GM23338 (cell line): ENCODE results near the gene LRRC63. TPM values are rescaled to one million over a fixed set of nuclear protein-coding genes. Genes with fewer than 3 reads are reported as not detected.

Experiments
- ATAC-seq: fragments of 200-7000 bp; cut with Tn5 transposase; 3 replicates; pipeline ENCODE4 v1.9.1; 2020
- DNase-seq: peaks from one replicate; pipeline ENCODE4 v3.0.0-alpha.2; 2015; ENCODE audit warnings: low spot score
- H2AFZ ChIP-seq: fragments of 200-600 bp; sonication (generic); 2 replicates; pipeline ENCODE4 v1.8.0; 2016; ENCODE audit warnings: antibody characterized with exemption, mild to moderate bottlenecking, moderate library complexity
- H3F3A ChIP-seq: fragments of 200-600 bp; sonication (generic); replicated peaks from 2 replicates; pipeline ENCODE4 v1.8.0; 2017; ENCODE audit warnings: antibody characterized with exemption, mixed run types, low read depth
- H3K27ac ChIP-seq: fragments of 200-600 bp; sonication (generic); 2 replicates; pipeline ENCODE4 v1.6.1; 2016; ENCODE audit warnings: low read depth
- H3K27me3 ChIP-seq: fragments of 200-600 bp; sonication (generic); 2 replicates; pipeline ENCODE4 v1.8.0; 2016; ENCODE audit warnings: mild to moderate bottlenecking, mixed run types, moderate library complexity; ENCODE audit not compliant: insufficient read depth
- H3K36me3 ChIP-seq: fragments of 200-600 bp; sonication (generic); 2 replicates; pipeline ENCODE4 v1.8.0; 2016; ENCODE audit warnings: mild to moderate bottlenecking; ENCODE audit not compliant: insufficient read depth
- H3K4me1 ChIP-seq: fragments of 200-600 bp; sonication (generic); 2 replicates; pipeline ENCODE4 v1.8.0; 2016; ENCODE audit warnings: mild to moderate bottlenecking, moderate library complexity; ENCODE audit not compliant: insufficient read depth
- H3K4me2 ChIP-seq: fragments of 200-600 bp; sonication (generic); 2 replicates; pipeline ENCODE4 v1.7.1; 2017; ENCODE audit warnings: mixed run types
- H3K4me3 ChIP-seq: fragments of 200-600 bp; sonication (generic); 2 replicates; pipeline ENCODE4 v1.6.1; 2016; ENCODE audit warnings: mixed run types
- H3K79me2 ChIP-seq: fragments of 200-600 bp; sonication (generic); replicated peaks from 2 replicates; pipeline ENCODE4 v1.8.0; 2017; ENCODE audit warnings: mild to moderate bottlenecking; ENCODE audit not compliant: insufficient read depth
- H3K9me2 ChIP-seq: fragments of 200-600 bp; sonication (generic); 2 replicates; pipeline ENCODE4 v1.8.0; 2017; ENCODE audit not compliant: insufficient read depth
- H4K20me1 ChIP-seq: fragments of 200-600 bp; sonication (generic); replicated peaks from 2 replicates; pipeline ENCODE4 v1.8.0; 2017; ENCODE audit warnings: mild to moderate bottlenecking; ENCODE audit not compliant: insufficient read depth
- H3K27ac Mint-ChIP-seq: 2 replicates; pipeline ENCODE4 v1.8.0; 2020; ENCODE audit warnings: inconsistent platforms, mild to moderate bottlenecking, moderate library complexity, mixed read lengths
- H3K27me3 Mint-ChIP-seq: 3 replicates; pipeline ENCODE4 v1.8.0; 2022; ENCODE audit warnings: low read depth, mild to moderate bottlenecking, moderate library complexity, mixed read lengths, inconsistent platforms; ENCODE audit not compliant: insufficient read depth, poor library complexity
- H3K36me3 Mint-ChIP-seq: 3 replicates; pipeline ENCODE4 v1.8.0; 2021; ENCODE audit warnings: low read depth, mild to moderate bottlenecking, inconsistent platforms, moderate library complexity, mixed read lengths
- H3K4me1 Mint-ChIP-seq: 3 replicates; pipeline ENCODE4 v1.8.0; 2020; ENCODE audit warnings: mild to moderate bottlenecking, inconsistent platforms, mixed read lengths
- H3K4me3 Mint-ChIP-seq: 3 replicates; pipeline ENCODE4 v1.8.0; 2021; ENCODE audit warnings: moderate library complexity, mild to moderate bottlenecking, inconsistent platforms, mixed read lengths
- H3K9me3 Mint-ChIP-seq: 3 replicates; pipeline ENCODE4 v1.8.0; 2020; ENCODE audit warnings: moderate library complexity, mild to moderate bottlenecking, inconsistent platforms, mixed read lengths
- CREB1 ChIP-seq: fragments of 250-450 bp; sonication (Bioruptor Pico); IDR thresholded peaks from 2 replicates; pipeline ENCODE4 v1.5.0; 2020; ENCODE audit warnings: low read depth, mild to moderate bottlenecking, moderate library complexity
- EZH2 ChIP-seq: fragments of 200-600 bp; sonication (generic); IDR thresholded peaks from one replicate; pipeline ENCODE4 v1.8.0; 2017; ENCODE audit warnings: antibody characterized with exemption, mild to moderate bottlenecking, low read depth; ENCODE audit not compliant: unreplicated experiment
- EZH2phosphoT487 ChIP-seq: fragments of 200-600 bp; sonication (generic); IDR thresholded peaks from one replicate; pipeline ENCODE4 v1.8.1; 2018; ENCODE audit warnings: antibody characterized with exemption; ENCODE audit not compliant: unreplicated experiment
- JUNB ChIP-seq: IDR thresholded peaks from one replicate; pipeline ENCODE4 v1.6.1; 2016; ENCODE audit warnings: antibody characterized with exemption; ENCODE audit not compliant: unreplicated experiment
- POLR2AphosphoS5 ChIP-seq: IDR thresholded peaks from 2 replicates; pipeline ENCODE4 v1.6.1; 2016; ENCODE audit warnings: antibody characterized with exemption, low read depth
- STAT1 ChIP-seq: IDR thresholded peaks from one replicate; pipeline ENCODE4 v1.6.1; 2016; ENCODE audit warnings: antibody characterized with exemption; ENCODE audit not compliant: unreplicated experiment
- ZNF114 ChIP-seq: fragments of 250-450 bp; sonication (Bioruptor Pico); IDR thresholded peaks from 2 replicates; pipeline ENCODE4 v1.5.0; 2020; ENCODE audit warnings: mild to moderate bottlenecking, moderate library complexity
- ZNF331 ChIP-seq: fragments of 250-450 bp; sonication (Bioruptor Pico); IDR thresholded peaks from 2 replicates; pipeline ENCODE4 v1.5.0; 2020; ENCODE audit warnings: low read depth, mild to moderate bottlenecking, moderate library complexity
- polyA plus RNA-seq: library from polyadenylated mRNA; unstranded; fragments of >200 nt; fragmentation: Nextera tagmentation; extraction: Ambion mirVana; gene quantifications from 2 replicates; pipeline ENCODE4 v1.2.1, GENCODE V29; 2016
- total RNA-seq: library from RNA; depleted of rRNA; stranded (reverse); fragments of >200 nt; shearing (Covaris generic); gene quantifications from 2 replicates; pipeline ENCODE4 v1.2.3, GENCODE V29; 2014
- TF ChIP-seq, protein P1 (sequence below), 2 experiments: fragments of 200-600 bp in 1 of 2; sonication (generic) in 1 of 2; conservative IDR thresholded peaks; 2 replicates each; pipeline versions ENCODE4 v1.5.1 to v1.6.1; 2016 to 2017; ENCODE audit warnings: antibody characterized with exemption in 2 of 2, low read depth in 2 of 2, mild to moderate bottlenecking in 2 of 2, moderate library complexity in 1 of 2
- TF ChIP-seq, protein P2 (sequence below): IDR thresholded peaks from 2 replicates; pipeline ENCODE4 v1.6.1; 2016; ENCODE audit warnings: antibody characterized with exemption
- TF ChIP-seq, protein P3 (sequence below): IDR thresholded peaks from one replicate; pipeline ENCODE4 v1.6.1; 2018; ENCODE audit warnings: antibody characterized with exemption; ENCODE audit not compliant: unreplicated experiment
- TF ChIP-seq, protein P4 (sequence below): fragments of 250-450 bp; sonication (Bioruptor Pico); IDR thresholded peaks from 2 replicates; pipeline ENCODE4 v1.5.0; 2020; ENCODE audit warnings: mild to moderate bottlenecking, moderate library complexity

The LRRC63 gene
- total and polyA plus RNA-seq, 2 experiments from 2014 or later: not detected

DNA sequence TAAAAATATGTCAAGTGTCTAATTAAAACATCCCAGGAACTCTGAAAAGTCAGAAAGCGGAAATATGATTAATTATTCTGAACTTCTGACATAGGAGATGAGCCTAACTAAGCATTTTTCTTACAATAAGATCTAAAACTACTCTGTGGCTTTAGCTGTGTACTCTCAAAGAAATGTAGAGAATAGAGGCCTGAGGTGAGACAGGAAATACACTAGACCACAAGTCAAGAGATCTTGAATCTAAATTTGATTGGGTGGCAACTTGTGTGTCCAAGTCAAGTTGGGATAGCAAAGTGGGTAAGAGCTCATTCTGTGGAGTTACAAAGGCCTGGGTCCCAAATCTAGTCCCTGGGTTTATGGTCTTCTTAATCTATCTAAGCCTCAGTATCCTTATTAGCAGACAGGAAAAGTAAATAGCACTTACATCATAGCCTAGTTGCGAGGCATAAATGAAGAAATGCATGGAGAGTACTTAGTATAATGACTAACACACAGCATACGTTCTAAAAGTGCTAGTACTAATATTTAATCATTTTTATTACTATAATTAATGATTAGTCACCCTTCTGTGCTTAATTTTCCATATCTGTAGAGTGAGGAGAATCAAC lies 9.4 kb upstream of the LRRC63 start:
- Histone ChIP-seq H3K27me3 (no peaks in the 10 kb centered on the region), H2AFZ (no peak overlapping the region), H3K27ac (no peak overlapping the region), H4K20me1 (0 out of 2 replicates have a peak, but pooled peaks cover 3% of the 10 kb centered on the region), H3K4me1 (no peaks in the 10 kb centered on the region), H3K36me3 (no peaks in the 10 kb centered on the region), H3K4me3 (no peak overlapping the region), H3F3A (no peaks in the 10 kb centered on the region), H3K79me2 (no peaks in the 10 kb centered on the region), H3K9me2 (0 out of 2 replicates have a peak, but pooled peaks cover 5% of the 10 kb centered on the region), H3K4me2 (no peak overlapping the region)
- Mint-ChIP-seq H3K4me3 (no peak overlapping the region), H3K27me3 (peaks cover 2% of the 10 kb centered on the region), H3K27ac (no peak overlapping the region), H3K4me1 (0 out of 3 replicates have a peak, but pooled peaks cover under 1% of the 10 kb centered on the region), H3K36me3 (no peaks in the 10 kb centered on the region), H3K9me3 (no peaks in the 10 kb centered on the region)
- TF ChIP-seq POLR2AphosphoS5: no peak
- TF ChIP-seq JUNB: no peak
- TF ChIP-seq ZNF331 (CRISPR knock-in tag): no peak
- TF ChIP-seq CREB1 (CRISPR knock-in tag): no peak
- TF ChIP-seq, protein P1, sequence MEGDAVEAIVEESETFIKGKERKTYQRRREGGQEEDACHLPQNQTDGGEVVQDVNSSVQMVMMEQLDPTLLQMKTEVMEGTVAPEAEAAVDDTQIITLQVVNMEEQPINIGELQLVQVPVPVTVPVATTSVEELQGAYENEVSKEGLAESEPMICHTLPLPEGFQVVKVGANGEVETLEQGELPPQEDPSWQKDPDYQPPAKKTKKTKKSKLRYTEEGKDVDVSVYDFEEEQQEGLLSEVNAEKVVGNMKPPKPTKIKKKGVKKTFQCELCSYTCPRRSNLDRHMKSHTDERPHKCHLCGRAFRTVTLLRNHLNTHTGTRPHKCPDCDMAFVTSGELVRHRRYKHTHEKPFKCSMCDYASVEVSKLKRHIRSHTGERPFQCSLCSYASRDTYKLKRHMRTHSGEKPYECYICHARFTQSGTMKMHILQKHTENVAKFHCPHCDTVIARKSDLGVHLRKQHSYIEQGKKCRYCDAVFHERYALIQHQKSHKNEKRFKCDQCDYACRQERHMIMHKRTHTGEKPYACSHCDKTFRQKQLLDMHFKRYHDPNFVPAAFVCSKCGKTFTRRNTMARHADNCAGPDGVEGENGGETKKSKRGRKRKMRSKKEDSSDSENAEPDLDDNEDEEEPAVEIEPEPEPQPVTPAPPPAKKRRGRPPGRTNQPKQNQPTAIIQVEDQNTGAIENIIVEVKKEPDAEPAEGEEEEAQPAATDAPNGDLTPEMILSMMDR (conservative IDR thresholded peaks at IDR 0.05; ENCODE audit: low read depth in 2 of 2): no peak
- TF ChIP-seq, protein P2, sequence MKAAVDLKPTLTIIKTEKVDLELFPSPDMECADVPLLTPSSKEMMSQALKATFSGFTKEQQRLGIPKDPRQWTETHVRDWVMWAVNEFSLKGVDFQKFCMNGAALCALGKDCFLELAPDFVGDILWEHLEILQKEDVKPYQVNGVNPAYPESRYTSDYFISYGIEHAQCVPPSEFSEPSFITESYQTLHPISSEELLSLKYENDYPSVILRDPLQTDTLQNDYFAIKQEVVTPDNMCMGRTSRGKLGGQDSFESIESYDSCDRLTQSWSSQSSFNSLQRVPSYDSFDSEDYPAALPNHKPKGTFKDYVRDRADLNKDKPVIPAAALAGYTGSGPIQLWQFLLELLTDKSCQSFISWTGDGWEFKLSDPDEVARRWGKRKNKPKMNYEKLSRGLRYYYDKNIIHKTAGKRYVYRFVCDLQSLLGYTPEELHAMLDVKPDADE: no peak
- TF ChIP-seq, protein P3, sequence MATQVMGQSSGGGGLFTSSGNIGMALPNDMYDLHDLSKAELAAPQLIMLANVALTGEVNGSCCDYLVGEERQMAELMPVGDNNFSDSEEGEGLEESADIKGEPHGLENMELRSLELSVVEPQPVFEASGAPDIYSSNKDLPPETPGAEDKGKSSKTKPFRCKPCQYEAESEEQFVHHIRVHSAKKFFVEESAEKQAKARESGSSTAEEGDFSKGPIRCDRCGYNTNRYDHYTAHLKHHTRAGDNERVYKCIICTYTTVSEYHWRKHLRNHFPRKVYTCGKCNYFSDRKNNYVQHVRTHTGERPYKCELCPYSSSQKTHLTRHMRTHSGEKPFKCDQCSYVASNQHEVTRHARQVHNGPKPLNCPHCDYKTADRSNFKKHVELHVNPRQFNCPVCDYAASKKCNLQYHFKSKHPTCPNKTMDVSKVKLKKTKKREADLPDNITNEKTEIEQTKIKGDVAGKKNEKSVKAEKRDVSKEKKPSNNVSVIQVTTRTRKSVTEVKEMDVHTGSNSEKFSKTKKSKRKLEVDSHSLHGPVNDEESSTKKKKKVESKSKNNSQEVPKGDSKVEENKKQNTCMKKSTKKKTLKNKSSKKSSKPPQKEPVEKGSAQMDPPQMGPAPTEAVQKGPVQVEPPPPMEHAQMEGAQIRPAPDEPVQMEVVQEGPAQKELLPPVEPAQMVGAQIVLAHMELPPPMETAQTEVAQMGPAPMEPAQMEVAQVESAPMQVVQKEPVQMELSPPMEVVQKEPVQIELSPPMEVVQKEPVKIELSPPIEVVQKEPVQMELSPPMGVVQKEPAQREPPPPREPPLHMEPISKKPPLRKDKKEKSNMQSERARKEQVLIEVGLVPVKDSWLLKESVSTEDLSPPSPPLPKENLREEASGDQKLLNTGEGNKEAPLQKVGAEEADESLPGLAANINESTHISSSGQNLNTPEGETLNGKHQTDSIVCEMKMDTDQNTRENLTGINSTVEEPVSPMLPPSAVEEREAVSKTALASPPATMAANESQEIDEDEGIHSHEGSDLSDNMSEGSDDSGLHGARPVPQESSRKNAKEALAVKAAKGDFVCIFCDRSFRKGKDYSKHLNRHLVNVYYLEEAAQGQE: no peak
- TF ChIP-seq, protein P4, sequence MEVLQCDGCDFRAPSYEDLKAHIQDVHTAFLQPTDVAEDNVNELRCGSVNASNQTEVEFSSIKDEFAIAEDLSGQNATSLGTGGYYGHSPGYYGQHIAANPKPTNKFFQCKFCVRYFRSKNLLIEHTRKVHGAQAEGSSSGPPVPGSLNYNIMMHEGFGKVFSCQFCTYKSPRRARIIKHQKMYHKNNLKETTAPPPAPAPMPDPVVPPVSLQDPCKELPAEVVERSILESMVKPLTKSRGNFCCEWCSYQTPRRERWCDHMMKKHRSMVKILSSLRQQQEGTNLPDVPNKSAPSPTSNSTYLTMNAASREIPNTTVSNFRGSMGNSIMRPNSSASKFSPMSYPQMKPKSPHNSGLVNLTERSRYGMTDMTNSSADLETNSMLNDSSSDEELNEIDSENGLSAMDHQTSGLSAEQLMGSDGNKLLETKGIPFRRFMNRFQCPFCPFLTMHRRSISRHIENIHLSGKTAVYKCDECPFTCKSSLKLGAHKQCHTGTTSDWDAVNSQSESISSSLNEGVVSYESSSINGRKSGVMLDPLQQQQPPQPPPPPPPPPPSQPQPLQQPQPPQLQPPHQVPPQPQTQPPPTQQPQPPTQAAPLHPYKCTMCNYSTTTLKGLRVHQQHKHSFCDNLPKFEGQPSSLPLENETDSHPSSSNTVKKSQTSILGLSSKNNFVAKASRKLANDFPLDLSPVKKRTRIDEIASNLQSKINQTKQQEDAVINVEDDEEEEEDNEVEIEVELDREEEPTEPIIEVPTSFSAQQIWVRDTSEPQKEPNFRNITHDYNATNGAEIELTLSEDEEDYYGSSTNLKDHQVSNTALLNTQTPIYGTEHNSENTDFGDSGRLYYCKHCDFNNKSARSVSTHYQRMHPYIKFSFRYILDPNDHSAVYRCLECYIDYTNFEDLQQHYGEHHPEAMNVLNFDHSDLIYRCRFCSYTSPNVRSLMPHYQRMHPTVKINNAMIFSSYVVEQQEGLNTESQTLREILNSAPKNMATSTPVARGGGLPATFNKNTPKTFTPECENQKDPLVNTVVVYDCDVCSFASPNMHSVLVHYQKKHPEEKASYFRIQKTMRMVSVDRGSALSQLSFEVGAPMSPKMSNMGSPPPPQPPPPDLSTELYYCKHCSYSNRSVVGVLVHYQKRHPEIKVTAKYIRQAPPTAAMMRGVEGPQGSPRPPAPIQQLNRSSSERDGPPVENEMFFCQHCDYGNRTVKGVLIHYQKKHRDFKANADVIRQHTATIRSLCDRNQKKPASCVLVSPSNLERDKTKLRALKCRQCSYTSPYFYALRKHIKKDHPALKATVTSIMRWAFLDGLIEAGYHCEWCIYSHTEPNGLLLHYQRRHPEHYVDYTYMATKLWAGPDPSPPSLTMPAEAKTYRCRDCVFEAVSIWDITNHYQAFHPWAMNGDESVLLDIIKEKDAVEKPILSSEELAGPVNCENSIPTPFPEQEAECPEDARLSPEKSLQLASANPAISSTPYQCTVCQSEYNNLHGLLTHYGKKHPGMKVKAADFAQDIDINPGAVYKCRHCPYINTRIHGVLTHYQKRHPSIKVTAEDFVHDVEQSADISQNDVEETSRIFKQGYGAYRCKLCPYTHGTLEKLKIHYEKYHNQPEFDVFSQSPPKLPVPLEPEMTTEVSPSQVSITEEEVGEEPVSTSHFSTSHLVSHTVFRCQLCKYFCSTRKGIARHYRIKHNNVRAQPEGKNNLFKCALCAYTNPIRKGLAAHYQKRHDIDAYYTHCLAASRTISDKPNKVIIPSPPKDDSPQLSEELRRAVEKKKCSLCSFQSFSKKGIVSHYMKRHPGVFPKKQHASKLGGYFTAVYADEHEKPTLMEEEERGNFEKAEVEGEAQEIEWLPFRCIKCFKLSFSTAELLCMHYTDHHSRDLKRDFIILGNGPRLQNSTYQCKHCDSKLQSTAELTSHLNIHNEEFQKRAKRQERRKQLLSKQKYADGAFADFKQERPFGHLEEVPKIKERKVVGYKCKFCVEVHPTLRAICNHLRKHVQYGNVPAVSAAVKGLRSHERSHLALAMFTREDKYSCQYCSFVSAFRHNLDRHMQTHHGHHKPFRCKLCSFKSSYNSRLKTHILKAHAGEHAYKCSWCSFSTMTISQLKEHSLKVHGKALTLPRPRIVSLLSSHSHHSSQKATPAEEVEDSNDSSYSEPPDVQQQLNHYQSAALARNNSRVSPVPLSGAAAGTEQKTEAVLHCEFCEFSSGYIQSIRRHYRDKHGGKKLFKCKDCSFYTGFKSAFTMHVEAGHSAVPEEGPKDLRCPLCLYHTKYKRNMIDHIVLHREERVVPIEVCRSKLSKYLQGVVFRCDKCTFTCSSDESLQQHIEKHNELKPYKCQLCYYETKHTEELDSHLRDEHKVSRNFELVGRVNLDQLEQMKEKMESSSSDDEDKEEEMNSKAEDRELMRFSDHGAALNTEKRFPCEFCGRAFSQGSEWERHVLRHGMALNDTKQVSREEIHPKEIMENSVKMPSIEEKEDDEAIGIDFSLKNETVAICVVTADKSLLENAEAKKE (CRISPR knock-in tag): no peak
- TF ChIP-seq EZH2phosphoT487: no peak
- no peak for TF ChIP-seq EZH2
- no peak for TF ChIP-seq STAT1
- TF ChIP-seq ZNF114 (CRISPR knock-in tag): no peak
- DNase-seq (no peak), ATAC-seq (no peak)
